GM18502 (cell line): ENCODE data around the gene SPAG5.
A peak's percentile ranks its signal among the peaks of the same experiment; 100 is the strongest.
"Not testable (repeated sequence)": the region's sequence is repeated elsewhere in the genome, so short reads cannot be mapped to it uniquely, and the experiment has no call there.

Source experiments
- ATAC-seq: cut with Tn5 transposase; IDR thresholded peaks from one replicate; pipeline ENCODE4 v1.9.1; 2021; ENCODE audit warnings: mild to moderate bottlenecking; ENCODE audit not compliant: unreplicated experiment, poor library complexity

SPAG5 gene

DNA sequence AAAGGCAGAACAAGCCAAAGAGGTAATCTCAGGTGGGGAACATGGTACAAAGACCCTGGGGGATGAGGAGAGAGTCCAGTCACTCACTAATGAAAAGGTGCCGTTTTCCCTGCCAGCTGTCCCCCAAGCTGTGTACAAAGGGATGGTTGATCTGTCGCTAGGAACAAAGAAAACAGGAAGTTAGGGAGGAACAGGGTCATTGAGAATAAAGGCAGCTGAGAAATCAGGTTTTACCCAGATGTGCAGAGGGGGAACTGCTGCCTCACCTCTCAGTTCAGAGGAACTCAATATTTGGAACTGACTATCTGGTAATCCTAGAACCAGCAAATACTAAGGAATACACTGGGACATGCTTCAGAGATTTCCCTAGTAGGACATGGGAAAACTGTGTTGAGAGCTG is 13.7 kb upstream of the SPAG5 start:
- ATAC-seq, result no peak

GRCh38 chr17:28610376-28610775 is 11.6 kb upstream of the SPAG5 start:
- ATAC-seq, result no peak

- not testable (repeated sequence) for ATAC-seq
Observed at GRCh38 chr17:28604031-28604430, 5.2 kb upstream of the SPAG5 start.

DNA sequence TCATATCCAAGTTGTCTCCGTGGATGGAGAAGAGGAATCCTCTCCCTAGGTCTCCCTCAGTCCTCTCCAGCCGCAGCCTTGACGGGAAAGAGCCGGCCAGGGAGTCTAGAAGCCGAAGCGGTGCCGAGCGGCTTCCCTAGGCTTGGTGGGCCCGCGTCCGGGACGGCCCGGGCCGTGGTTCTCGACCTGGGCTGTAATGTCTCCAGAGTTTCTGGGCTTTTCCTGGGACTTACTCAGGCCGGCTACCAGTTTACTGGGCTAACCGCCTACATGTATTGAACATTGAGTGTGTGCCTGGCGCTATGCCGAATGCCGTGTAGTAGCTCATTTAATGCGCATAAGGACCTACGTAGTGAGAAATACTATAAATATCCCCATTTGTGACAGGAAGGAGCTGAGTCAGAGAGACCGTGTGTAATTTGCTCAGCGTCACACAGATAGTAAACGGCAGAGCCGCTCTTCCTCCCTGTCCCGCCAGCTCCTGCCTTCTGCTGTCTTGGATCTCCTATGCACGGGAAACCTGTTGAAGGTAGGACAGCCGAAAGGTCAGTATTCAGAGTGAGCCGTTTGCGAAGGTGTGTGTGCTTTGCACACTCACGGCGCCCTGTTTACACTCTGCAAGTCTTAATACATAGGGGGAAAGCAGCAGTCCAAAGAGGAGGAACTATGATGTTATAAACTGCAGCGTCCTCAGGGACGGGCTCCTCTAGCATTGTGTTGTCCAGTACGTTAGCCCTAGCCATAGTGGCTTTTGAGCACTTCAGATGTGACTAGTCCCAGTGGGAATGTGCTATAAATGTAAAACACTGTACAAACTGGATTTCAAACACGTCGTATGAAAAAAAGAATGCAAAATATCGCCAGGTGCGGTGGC is 723 bp upstream of the SPAG5 start:
- peak; percentile 49 for ATAC-seq

DNA sequence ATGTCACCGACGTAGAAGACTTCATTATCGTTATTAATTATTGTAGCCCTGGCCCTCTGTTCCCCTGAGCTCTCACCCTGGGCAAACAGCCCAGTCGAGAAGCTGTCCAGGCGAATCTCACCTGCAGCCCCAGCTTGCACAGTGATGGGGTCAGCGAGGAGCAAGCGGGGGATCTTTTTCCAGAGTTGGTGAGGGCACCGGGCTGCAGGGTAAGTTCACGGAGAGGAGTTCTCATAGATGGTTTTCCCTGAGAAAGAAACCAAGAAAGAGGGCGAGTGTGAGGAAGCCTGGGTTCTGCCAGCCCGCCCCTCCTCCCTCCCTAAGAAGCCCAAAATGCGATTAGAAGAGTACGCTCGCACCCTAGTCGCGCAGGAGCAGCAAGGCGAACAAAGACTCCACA is 436 bp downstream of the SPAG5 start:
- peak; percentile 7 for ATAC-seq

DNA sequence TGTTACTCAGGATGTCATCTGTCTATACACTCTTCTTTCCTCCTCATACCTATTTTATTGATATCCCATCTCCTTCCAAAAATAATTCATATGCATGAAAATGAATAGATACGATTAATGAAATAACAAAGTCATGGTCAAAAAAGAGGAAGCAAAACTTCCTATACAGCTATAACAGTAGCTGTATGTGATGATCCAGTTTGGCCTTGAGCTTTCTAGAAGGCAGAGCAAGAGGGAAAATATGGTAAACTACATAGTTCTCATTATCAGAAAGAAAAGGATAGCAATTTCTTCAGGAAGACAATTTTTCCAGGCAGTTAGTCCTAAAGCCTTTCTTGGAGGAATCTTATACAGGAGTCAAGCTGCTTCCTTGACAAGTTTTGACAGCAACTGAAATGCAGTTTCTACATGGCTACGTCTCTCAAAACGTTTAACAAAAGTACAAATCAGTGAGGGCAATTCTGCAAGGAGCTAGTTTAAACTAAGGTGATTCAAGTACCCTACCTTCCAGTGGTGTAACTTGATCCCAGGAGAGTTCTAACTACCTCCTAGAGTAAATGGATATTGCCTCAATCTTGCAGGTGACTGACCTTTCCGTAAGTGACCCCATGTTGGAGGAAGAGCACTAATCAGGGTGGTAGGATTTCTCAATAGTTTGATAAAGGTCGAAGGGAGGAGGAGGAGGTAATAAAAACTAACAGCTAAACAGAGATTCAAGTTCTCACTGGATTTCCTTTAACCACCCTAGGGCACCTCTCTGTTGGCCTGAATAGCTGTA is 1.0 kb downstream of the SPAG5 start:
- no peak for ATAC-seq

- ATAC-seq, result no peak
Observed at GRCh38 chr17:28592260-28592659, 6.6 kb downstream of the SPAG5 start.

- no peak for ATAC-seq
Observed at GRCh38 chr17:28585851-28586250, 13.0 kb downstream of the SPAG5 start.

DNA sequence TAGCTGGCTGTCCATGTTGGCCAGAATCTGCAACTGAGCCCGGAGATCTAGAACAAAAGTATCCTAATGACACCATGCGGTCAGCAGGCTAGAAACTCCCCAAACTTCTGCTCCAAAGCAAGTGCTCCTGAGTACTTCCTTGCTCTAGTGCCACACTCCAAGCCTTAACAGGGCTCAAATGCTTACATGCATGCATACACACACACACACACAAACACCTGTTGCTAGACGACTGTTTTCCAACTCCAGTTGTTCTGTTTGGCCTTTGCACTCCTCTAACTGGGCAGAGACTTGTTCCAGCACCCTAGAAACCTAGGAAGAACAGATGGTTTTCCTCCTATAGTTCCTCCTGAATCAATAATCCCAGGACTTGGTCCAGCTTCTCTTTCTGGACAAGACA is 14.4 kb downstream of the SPAG5 start:
- ATAC-seq, result no peak

DNA sequence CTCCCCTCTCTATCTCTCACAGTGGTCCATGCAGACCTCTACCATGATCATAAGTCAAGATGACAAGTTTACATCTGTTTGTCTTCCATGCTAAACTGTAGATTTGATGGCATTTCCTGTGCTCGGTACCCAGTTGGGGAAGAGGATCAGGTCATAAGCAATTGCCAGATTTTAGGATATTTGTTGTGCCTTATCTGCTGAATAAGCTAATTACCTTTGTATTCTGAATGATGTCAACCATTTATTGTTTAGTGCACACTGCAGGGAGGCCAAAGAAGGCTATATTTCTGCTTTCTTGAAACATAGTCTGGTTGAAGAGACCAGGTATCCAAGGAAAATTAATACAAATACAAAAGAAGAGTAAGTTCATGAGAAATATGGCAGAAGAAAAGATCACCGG is 16.3 kb downstream of the SPAG5 start:
- ATAC-seq, result no peak

GRCh38 chr17:28580959-28581358 is 17.9 kb downstream of the SPAG5 start:
- no peak for ATAC-seq

GRCh38 chr17:28579526-28579925 is 19.3 kb downstream of the SPAG5 start:
- no peak for ATAC-seq

DNA sequence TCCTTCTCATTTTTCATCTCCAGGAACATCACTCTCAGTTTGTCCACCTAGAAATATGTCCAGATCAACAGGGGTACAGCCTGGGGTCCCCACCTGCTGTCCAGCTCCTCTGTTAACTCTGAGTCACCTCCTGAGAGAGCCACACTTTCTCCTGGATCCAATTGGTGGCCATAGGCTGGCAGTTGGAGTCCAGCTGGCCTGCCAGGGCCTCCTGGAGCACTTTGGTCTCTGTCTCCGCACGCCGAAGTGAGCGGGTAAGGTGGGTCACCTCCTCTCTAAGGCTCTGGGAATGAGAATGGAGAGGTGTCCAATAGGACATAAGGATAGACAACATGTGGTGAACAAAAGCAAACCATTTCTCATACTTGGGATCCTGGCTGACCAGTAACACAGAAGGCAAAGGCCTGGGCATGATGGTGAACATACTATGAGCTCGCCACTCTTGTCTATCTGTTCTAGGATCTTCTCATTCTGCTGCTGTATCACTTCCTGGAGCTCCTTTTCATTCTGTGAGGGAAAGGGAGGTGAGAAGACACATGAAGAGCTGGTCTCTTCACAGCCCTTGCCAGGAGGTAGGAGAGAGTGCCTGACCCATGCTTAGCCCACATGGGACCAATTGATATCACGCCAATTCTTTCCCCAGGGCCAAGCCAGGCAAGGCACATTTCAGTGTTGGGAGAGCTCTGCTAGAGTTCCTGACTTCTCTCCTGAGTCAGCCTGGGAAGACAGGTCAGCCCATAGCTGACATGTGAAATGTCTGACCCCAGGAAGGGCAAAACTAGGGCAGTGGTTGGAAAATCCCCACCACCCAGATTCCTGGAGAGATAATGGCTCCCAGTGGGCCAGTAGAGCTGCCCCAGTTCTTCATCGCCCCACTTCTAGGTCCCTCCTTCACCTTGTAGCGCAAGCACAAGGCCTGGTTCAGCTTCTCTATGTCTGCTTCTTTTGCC is 20.3 kb downstream of the SPAG5 start:
- no peak for ATAC-seq

- ATAC-seq, result no peak
Observed at GRCh38 chr17:28577466-28577824, 21.4 kb downstream of the SPAG5 start.

- peak; percentile 85 for ATAC-seq
Observed at GRCh38 chr17:28576758-28577465, 21.9 kb downstream of the SPAG5 start, which contains the start of gene ALDOC. Gene ALDOC, minus strand, starts transcription at chr17:28576895. Its CDS starts 1,363 bp downstream, at chr17:28575532.

GRCh38 chr17:28576016-28576415 is 22.8 kb downstream of the SPAG5 start:
- not testable (repeated sequence) for ATAC-seq

DNA sequence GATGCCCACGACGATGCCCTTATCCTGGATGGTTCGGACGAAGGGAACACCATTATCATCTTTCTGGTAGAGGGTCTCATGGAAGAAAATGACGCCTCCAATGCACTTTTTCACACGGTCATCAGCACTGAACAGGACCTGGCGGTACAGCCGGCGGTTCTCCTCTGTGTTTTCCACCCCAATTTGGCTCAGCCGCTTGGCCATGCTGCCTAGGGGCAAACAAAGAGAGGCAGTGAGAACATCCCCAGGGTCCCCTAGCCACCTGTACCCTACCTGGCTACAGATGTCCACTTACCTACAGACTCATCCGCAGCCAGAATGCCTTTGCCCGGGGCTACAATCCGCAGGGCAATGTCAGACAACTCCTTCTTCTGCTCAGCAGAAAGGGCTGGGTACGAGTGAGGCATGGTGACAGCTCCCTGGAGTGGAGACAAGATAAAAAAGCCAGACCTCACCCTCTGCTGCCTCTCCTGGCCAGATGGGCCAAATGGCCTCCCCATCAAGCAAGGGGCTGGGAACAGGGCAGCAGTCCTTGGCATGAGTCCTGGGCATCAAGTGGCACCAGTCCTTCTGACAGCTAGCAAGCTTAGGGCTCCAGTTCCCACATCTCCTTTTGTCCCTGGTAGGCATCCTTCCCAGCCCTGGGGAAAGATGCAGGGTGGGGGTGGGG is 23.6 kb downstream of the SPAG5 start:
- ATAC-seq, result no peak

GRCh38 chr17:28574526-28574925 is 24.3 kb downstream of the SPAG5 start:
- ATAC-seq, result no peak

DNA sequence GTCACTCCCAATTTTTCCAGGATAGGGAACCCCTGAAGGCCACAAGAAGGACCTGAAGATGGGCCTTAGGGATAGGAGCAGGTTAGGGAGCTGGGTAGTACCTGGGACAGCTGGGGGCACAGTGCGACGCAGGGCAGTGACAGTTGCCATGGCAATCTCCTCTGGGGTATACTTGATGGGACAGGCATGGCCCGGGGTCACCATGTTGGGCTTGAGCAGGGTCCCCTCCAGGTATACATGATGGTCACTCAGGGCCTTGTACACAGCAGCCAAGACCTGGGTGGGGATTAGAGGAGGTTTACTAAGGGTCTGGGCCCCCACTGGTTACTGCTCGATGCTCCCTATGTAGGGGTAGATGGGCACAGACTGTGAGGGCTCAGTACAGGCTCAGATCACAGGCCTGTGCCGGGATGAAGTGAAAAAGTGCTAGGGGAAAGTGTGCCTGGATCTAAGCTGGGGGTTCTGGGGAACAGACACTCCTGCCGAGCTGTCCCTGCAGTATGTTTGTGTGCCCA is 24.8 kb downstream of the SPAG5 start:
- no peak for ATAC-seq
